ENCODE data around the gene FRAT2. TPM values are rescaled to one million over a fixed set of nuclear protein-coding genes. Genes with fewer than 3 reads are reported as not detected.
A peak's percentile ranks its signal among the peaks of the same experiment; 100 is the strongest.
"Not testable (repeated sequence)": the region's sequence is repeated elsewhere in the genome, so short reads cannot be mapped to it uniquely, and the experiment has no call there.

The FRAT2 gene
- total RNA-seq, 1 donor from 2014 or later = 11.3 TPM

GRCh38 chr10:97356318-97356914, 21.9 kb upstream of the FRAT2 start:
- Histone ChIP-seq H3K4me3 (ENCODE audit: low read depth, low read length) (no peak overlapping the region), H3K27me3 (ENCODE audit: control insufficient read depth, insufficient read depth, low read length) (no peaks in the 10 kb centered on the region), H3K36me3 (ENCODE audit: control insufficient read depth, insufficient read depth, low read length) (peaks cover 24% of the 10 kb centered on the region)
- TF ChIP-seq, protein P1, sequence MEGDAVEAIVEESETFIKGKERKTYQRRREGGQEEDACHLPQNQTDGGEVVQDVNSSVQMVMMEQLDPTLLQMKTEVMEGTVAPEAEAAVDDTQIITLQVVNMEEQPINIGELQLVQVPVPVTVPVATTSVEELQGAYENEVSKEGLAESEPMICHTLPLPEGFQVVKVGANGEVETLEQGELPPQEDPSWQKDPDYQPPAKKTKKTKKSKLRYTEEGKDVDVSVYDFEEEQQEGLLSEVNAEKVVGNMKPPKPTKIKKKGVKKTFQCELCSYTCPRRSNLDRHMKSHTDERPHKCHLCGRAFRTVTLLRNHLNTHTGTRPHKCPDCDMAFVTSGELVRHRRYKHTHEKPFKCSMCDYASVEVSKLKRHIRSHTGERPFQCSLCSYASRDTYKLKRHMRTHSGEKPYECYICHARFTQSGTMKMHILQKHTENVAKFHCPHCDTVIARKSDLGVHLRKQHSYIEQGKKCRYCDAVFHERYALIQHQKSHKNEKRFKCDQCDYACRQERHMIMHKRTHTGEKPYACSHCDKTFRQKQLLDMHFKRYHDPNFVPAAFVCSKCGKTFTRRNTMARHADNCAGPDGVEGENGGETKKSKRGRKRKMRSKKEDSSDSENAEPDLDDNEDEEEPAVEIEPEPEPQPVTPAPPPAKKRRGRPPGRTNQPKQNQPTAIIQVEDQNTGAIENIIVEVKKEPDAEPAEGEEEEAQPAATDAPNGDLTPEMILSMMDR (IDR thresholded peaks at IDR 0.05; ENCODE audit: insufficient read depth, low read length, severe bottlenecking) = no peak
- FAIRE-seq (no peak), DNase-seq (ENCODE audit: low read depth) (no peak)

DNA sequence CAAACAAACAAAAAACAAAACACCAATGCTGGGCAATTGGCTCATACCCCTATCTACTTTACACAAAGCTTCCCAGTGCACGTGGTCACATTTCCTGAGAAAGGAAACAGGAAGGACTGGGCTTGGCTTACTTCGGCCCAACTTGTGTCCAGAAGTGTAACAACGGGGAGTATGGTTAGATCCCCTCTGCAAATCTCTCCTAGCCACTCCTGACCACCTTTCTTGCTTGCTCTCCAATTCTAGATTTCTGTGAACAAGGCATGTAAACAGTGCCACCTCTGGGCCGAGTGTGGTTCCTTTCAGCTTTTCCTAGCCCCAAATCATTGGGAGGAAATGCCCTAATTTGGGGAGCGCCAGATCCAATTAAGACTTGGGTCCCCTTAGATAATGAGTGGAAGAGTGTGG, 21.0 kb upstream of the FRAT2 start:
- DNase-seq (ENCODE audit: low read depth) (peak; percentile 10), FAIRE-seq (no peak)
- Histone ChIP-seq H3K27me3 (ENCODE audit: control insufficient read depth, insufficient read depth, low read length) (no peaks in the 10 kb centered on the region), H3K4me3 (ENCODE audit: low read depth, low read length) (no peak overlapping the region), H3K36me3 (ENCODE audit: control insufficient read depth, insufficient read depth, low read length) (peaks cover 22% of the 10 kb centered on the region)
- TF ChIP-seq, protein P1 (IDR thresholded peaks at IDR 0.05; ENCODE audit: insufficient read depth, low read length, severe bottlenecking) = peak; percentile 34

DNA sequence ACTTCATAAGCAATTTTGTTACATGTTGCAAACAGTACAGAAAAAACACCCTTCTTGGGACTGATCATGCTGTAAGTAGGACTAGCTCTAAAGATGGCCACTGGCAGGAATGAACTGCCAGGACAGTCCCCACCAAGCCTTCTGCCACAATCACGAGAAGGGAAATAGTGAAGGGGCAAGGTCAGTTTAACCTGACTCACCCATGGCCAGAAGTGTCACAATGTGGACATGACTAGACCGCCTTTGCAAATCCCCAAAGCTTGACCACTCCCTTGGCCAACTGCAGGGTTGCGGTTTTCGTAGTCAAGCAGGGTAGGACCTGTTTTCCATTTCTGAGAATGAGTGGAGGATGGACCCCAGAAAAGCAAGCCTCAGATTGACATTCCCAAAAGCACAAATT, 19.4 kb upstream of the FRAT2 start:
- no peak overlapping the region for H3K4me3 ChIP-seq (ENCODE audit: low read depth, low read length)
- no peak for DNase-seq (ENCODE audit: low read depth)
- FAIRE-seq = no peak
- H3K27me3 ChIP-seq (ENCODE audit: control insufficient read depth, insufficient read depth, low read length) = no peaks in the 10 kb centered on the region
- peaks cover 9% of the 10 kb centered on the region for H3K36me3 ChIP-seq (ENCODE audit: control insufficient read depth, insufficient read depth, low read length)
- TF ChIP-seq, protein P1 (IDR thresholded peaks at IDR 0.05; ENCODE audit: insufficient read depth, low read length, severe bottlenecking) = no peak

GRCh38 chr10:97349752-97350513, 15.4 kb upstream of the FRAT2 start:
- no peaks in the 10 kb centered on the region for H3K27me3 ChIP-seq (ENCODE audit: control insufficient read depth, insufficient read depth, low read length)
- TF ChIP-seq, protein P1 (IDR thresholded peaks at IDR 0.05; ENCODE audit: insufficient read depth, low read length, severe bottlenecking) = no peak
- DNase-seq (ENCODE audit: low read depth) = no peak
- no peak overlapping the region for H3K4me3 ChIP-seq (ENCODE audit: low read depth, low read length)
- FAIRE-seq = peak; percentile 68
- no peaks in the 10 kb centered on the region for H3K36me3 ChIP-seq (ENCODE audit: control insufficient read depth, insufficient read depth, low read length)

- TF ChIP-seq, protein P1 (IDR thresholded peaks at IDR 0.05; ENCODE audit: insufficient read depth, low read length, severe bottlenecking) = no peak
- FAIRE-seq (no peak), DNase-seq (ENCODE audit: low read depth) (no peak)
- no peaks in the 10 kb centered on the region for H3K36me3 ChIP-seq (ENCODE audit: control insufficient read depth, insufficient read depth, low read length)
- H3K4me3 ChIP-seq (ENCODE audit: low read depth, low read length) = no peak overlapping the region
- H3K27me3 ChIP-seq (ENCODE audit: control insufficient read depth, insufficient read depth, low read length) = no peaks in the 10 kb centered on the region
Observed at GRCh38 chr10:97347317-97347716, 12.8 kb upstream of the FRAT2 start.

GRCh38 chr10:97343664-97344063, 9.1 kb upstream of the FRAT2 start:
- H3K4me3 ChIP-seq (ENCODE audit: low read depth, low read length); H3K36me3 ChIP-seq (ENCODE audit: control insufficient read depth, insufficient read depth, low read length); H3K27me3 ChIP-seq (ENCODE audit: control insufficient read depth, insufficient read depth, low read length); DNase-seq (ENCODE audit: low read depth); FAIRE-seq: not testable (repeated sequence)

All from bronchial epithelial cell (primary cell).